Measurements from ENCODE around the gene PEX11B.

PEX11B gene

DNA sequence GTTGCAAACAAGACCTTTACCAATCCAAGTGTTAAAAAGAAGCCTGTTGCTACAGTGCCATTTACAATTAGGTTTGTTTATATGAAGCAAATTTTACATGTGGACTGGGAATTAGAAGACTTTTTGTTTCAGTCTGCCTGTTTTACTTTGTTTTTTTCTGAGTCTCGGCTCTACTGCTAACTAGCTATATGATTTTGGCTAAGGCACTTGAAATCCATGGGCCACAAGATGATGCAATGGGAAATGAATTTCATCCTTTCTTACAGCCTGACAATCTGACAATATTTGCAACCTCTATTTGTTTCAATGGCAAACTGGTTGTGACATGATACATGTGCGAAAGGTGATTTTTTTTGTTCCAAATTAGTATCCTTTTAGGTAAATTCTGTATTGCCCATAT is 3.7 kb upstream of the PEX11B start:
- TF ChIP-seq TAF1 (IDR thresholded peaks at IDR 0.05; ENCODE audit: borderline replicate concordance, insufficient read depth, low read length) (no peak), POLR2AphosphoS5 (IDR thresholded peaks at IDR 0.05; ENCODE audit: low read depth, low read length) (no peak), SIN3A (IDR thresholded peaks at IDR 0.05; ENCODE audit: borderline replicate concordance, insufficient read depth, low read length) (no peak), FOXP2 (optimal IDR thresholded peaks at IDR 0.05; ENCODE audit: borderline replicate concordance, extremely low read depth, extremely low read length, insufficient read depth) (no peak)
- TF ChIP-seq, protein P1, sequence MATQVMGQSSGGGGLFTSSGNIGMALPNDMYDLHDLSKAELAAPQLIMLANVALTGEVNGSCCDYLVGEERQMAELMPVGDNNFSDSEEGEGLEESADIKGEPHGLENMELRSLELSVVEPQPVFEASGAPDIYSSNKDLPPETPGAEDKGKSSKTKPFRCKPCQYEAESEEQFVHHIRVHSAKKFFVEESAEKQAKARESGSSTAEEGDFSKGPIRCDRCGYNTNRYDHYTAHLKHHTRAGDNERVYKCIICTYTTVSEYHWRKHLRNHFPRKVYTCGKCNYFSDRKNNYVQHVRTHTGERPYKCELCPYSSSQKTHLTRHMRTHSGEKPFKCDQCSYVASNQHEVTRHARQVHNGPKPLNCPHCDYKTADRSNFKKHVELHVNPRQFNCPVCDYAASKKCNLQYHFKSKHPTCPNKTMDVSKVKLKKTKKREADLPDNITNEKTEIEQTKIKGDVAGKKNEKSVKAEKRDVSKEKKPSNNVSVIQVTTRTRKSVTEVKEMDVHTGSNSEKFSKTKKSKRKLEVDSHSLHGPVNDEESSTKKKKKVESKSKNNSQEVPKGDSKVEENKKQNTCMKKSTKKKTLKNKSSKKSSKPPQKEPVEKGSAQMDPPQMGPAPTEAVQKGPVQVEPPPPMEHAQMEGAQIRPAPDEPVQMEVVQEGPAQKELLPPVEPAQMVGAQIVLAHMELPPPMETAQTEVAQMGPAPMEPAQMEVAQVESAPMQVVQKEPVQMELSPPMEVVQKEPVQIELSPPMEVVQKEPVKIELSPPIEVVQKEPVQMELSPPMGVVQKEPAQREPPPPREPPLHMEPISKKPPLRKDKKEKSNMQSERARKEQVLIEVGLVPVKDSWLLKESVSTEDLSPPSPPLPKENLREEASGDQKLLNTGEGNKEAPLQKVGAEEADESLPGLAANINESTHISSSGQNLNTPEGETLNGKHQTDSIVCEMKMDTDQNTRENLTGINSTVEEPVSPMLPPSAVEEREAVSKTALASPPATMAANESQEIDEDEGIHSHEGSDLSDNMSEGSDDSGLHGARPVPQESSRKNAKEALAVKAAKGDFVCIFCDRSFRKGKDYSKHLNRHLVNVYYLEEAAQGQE (IDR thresholded peaks at IDR 0.05; ENCODE audit: insufficient read depth in 1 of 2, low read depth in 2 of 2, low read length in 2 of 2), result no peak

DNA sequence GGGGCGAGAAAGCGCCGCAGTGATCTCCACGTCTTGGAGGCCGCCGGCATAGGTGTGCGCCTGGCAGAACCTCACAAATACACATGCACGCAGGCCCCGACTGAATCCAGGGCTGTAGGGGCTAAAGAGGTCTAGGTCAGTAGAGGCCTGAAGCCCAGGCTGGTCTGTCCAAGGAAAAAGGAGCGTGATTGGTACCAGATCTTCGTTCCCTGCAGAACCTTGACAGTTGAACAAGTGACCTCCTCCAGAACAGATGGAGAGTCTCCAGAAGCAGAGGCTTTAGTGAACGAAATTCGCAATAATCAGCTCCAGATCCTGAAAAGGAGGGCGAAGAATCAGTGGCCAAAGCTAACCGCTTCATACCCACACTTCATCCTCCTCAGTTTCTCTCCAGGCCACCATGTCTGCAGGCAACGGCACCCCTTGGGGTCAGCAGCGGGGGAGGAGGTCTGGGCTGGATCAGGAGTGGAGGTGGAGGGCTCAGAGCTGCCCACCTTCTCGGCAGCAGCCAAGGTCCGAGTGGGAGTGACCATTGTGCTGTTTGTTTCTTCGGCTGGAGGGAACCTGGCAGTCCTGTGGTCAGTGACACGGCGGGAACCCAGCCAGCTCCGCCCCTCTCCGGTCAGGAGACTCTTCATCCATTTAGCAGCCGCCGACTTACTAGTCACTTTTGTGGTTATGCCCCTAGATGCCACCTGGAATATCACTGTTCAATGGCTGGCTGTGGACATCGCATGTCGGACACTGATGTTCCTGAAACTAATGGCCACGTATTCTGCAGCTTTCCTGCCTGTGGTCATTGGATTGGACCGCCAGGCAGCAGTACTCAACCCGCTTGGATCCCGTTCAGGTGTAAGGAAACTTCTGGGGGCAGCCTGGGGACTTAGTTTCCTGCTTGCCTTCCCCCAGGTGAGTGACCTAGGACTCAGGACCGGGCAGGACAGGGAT is 749 bp upstream of the PEX11B start:
- TF ChIP-seq POLR2AphosphoS5 (IDR thresholded peaks at IDR 0.05; ENCODE audit: low read depth, low read length) (no peak), TAF1 (IDR thresholded peaks at IDR 0.05; ENCODE audit: borderline replicate concordance, insufficient read depth, low read length) (no peak), FOXP2 (optimal IDR thresholded peaks at IDR 0.05; ENCODE audit: borderline replicate concordance, extremely low read depth, extremely low read length, insufficient read depth) (no peak)
- TF ChIP-seq, protein P1 (IDR thresholded peaks at IDR 0.05; ENCODE audit: insufficient read depth in 1 of 2, low read depth in 2 of 2, low read length in 2 of 2), result no peak

DNA sequence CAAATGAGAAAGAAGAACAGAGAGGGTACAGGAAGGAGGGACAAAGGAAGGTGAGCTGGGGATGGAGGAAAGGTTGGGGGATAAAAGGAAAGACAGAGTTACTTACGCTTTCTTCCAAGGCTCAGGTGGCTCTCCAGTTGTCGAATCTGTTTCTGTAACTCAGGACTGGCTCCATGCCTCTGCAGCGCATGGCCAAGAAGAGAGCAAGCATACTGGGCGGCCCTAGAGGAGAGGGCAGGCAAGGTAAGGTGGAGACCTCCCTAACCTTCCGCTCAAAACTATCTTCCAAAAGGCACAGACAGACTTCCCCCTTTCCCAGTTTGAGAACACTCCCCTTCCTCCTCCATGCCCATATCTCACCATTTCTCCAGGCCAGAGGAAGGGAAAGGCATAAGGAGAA is 922 bp downstream of the PEX11B start:
- TF ChIP-seq FOXP2 (optimal IDR thresholded peaks at IDR 0.05; ENCODE audit: borderline replicate concordance, extremely low read depth, extremely low read length, insufficient read depth) (no peak), POLR2AphosphoS5 (IDR thresholded peaks at IDR 0.05; ENCODE audit: low read depth, low read length) (no peak), TAF1 (IDR thresholded peaks at IDR 0.05; ENCODE audit: borderline replicate concordance, insufficient read depth, low read length) (no peak), SIN3A (IDR thresholded peaks at IDR 0.05; ENCODE audit: borderline replicate concordance, insufficient read depth, low read length) (no peak)
- TF ChIP-seq, protein P1 (IDR thresholded peaks at IDR 0.05; ENCODE audit: insufficient read depth in 1 of 2, low read depth in 2 of 2, low read length in 2 of 2), result no peak

DNA sequence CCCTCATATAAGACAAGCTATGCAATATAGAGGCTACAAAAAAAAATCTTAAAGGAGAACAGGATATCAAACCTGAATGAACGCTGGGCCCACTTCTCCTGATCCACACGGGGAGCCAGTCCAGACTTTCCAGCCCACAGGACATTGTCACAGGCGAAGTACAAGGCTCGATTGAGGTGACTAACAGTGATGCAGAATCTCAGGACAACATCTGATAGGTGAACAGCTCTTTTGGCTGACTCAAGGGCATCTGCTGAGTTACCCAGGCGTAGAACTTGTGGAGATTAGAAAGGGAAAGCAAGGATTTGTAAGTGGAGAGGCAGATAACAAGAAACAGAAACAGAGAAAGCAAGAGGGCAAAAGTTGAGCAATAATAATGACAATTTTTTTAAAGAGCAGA is 1.8 kb downstream of the PEX11B start:
- TF ChIP-seq SIN3A (IDR thresholded peaks at IDR 0.05; ENCODE audit: borderline replicate concordance, insufficient read depth, low read length) (no peak), TAF1 (IDR thresholded peaks at IDR 0.05; ENCODE audit: borderline replicate concordance, insufficient read depth, low read length) (no peak), FOXP2 (optimal IDR thresholded peaks at IDR 0.05; ENCODE audit: borderline replicate concordance, extremely low read depth, extremely low read length, insufficient read depth) (no peak), POLR2AphosphoS5 (IDR thresholded peaks at IDR 0.05; ENCODE audit: low read depth, low read length) (no peak)
- TF ChIP-seq, protein P1 (IDR thresholded peaks at IDR 0.05; ENCODE audit: insufficient read depth in 1 of 2, low read depth in 2 of 2, low read length in 2 of 2), result no peak

All from PFSK-1 (cell line).